Measurements from ENCODE around the gene ACBD4. TPM values are rescaled to one million over a fixed set of nuclear protein-coding genes. Genes with fewer than 3 reads are reported as not detected.

The ACBD4 gene
- total and polyA plus RNA-seq, 2 of the 13 experiments (the other 11 are each of a cell fraction or from before 2014, with no cell fraction given): 16.1 to 26.9 TPM

DNA sequence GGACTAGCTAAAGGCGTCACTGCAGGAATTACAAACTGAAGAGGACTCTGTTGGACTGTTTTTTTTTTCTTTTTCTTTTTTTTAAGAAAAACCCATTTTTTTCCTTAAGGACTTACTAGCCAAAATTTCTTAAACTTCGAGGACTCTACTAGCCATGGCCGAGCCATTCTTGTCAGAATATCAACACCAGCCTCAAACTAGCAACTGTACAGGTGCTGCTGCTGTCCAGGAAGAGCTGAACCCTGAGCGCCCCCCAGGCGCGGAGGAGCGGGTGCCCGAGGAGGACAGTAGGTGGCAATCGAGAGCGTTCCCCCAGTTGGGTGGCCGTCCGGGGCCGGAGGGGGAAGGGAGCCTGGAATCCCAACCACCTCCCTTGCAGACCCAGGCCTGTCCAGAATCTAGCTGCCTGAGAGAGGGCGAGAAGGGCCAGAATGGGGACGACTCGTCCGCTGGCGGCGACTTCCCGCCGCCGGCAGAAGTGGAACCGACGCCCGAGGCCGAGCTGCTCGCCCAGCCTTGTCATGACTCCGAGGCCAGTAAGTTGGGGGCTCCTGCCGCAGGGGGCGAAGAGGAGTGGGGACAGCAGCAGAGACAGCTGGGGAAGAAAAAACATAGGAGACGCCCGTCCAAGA is 13.7 kb downstream of the ACBD4 start (continued):
- TF ChIP-seq, protein P1, sequence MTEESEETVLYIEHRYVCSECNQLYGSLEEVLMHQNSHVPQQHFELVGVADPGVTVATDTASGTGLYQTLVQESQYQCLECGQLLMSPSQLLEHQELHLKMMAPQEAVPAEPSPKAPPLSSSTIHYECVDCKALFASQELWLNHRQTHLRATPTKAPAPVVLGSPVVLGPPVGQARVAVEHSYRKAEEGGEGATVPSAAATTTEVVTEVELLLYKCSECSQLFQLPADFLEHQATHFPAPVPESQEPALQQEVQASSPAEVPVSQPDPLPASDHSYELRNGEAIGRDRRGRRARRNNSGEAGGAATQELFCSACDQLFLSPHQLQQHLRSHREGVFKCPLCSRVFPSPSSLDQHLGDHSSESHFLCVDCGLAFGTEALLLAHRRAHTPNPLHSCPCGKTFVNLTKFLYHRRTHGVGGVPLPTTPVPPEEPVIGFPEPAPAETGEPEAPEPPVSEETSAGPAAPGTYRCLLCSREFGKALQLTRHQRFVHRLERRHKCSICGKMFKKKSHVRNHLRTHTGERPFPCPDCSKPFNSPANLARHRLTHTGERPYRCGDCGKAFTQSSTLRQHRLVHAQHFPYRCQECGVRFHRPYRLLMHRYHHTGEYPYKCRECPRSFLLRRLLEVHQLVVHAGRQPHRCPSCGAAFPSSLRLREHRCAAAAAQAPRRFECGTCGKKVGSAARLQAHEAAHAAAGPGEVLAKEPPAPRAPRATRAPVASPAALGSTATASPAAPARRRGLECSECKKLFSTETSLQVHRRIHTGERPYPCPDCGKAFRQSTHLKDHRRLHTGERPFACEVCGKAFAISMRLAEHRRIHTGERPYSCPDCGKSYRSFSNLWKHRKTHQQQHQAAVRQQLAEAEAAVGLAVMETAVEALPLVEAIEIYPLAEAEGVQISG (CRISPR knock-in tag; IDR thresholded peaks at IDR 0.05): 0 out of 2 replicates have a peak, but pooled peaks have one; percentile 37
- TF ChIP-seq PITX1 (CRISPR knock-in tag; IDR thresholded peaks at IDR 0.05) (no peak), ZNF264 (CRISPR knock-in tag; IDR thresholded peaks at IDR 0.05) (peak; percentile 74), KLF9 (CRISPR knock-in tag; IDR thresholded peaks at IDR 0.05; ENCODE audit: low read depth) (no peak), RNF2 (conservative IDR thresholded peaks at IDR 0.05; ENCODE audit: low read depth) (0 out of 2 replicates have a peak, but pooled peaks have one; percentile 54), EZH2 (conservative IDR thresholded peaks at IDR 0.05; ENCODE audit: low read depth, low read length) (no peak), FIP1L1 (IDR thresholded peaks at IDR 0.05; ENCODE audit: borderline replicate concordance, insufficient read depth, low read depth, low read length) (no peak), KDM5B (CRISPR knock-in tag; IDR thresholded peaks at IDR 0.05; ENCODE audit: borderline replicate concordance) (no peak), ZKSCAN5 (CRISPR knock-in tag; IDR thresholded peaks at IDR 0.05) (no peak), ZNF33A (CRISPR knock-in tag; IDR thresholded peaks at IDR 0.05; ENCODE audit: borderline replicate concordance) (no peak), SOX5 (CRISPR knock-in tag; IDR thresholded peaks at IDR 0.05; ENCODE audit: borderline replicate concordance) (peak; percentile 44; the same call in 1 of the 2 replicates), HNRNPK (IDR thresholded peaks at IDR 0.05; ENCODE audit: low read depth, low read length, poor library complexity, severe bottlenecking) (peak; percentile 39), ZNF124 (CRISPR knock-in tag; IDR thresholded peaks at IDR 0.05) (no peak; the same call in 1 of the 2 replicates), FOXA1 (IDR thresholded peaks at IDR 0.05) (no peak), FOXA1 (CRISPR knock-in tag; IDR thresholded peaks at IDR 0.05) (peak; percentile 50), CENPT (CRISPR knock-in tag; IDR thresholded peaks at IDR 0.05; ENCODE audit: low read depth) (no peak), RFXAP (CRISPR knock-in tag; IDR thresholded peaks at IDR 0.05; ENCODE audit: borderline replicate concordance) (peak; percentile 64; the same call in 1 of the 2 replicates), MAF1 (CRISPR knock-in tag; IDR thresholded peaks at IDR 0.05; ENCODE audit: borderline replicate concordance) (0 out of 2 replicates have a peak, but pooled peaks have one; percentile 55), DNMT3B (CRISPR knock-in tag; conservative IDR thresholded peaks at IDR 0.05) (no peak; the same call in 1 of the 2 replicates)
- TF ChIP-seq, protein P2, sequence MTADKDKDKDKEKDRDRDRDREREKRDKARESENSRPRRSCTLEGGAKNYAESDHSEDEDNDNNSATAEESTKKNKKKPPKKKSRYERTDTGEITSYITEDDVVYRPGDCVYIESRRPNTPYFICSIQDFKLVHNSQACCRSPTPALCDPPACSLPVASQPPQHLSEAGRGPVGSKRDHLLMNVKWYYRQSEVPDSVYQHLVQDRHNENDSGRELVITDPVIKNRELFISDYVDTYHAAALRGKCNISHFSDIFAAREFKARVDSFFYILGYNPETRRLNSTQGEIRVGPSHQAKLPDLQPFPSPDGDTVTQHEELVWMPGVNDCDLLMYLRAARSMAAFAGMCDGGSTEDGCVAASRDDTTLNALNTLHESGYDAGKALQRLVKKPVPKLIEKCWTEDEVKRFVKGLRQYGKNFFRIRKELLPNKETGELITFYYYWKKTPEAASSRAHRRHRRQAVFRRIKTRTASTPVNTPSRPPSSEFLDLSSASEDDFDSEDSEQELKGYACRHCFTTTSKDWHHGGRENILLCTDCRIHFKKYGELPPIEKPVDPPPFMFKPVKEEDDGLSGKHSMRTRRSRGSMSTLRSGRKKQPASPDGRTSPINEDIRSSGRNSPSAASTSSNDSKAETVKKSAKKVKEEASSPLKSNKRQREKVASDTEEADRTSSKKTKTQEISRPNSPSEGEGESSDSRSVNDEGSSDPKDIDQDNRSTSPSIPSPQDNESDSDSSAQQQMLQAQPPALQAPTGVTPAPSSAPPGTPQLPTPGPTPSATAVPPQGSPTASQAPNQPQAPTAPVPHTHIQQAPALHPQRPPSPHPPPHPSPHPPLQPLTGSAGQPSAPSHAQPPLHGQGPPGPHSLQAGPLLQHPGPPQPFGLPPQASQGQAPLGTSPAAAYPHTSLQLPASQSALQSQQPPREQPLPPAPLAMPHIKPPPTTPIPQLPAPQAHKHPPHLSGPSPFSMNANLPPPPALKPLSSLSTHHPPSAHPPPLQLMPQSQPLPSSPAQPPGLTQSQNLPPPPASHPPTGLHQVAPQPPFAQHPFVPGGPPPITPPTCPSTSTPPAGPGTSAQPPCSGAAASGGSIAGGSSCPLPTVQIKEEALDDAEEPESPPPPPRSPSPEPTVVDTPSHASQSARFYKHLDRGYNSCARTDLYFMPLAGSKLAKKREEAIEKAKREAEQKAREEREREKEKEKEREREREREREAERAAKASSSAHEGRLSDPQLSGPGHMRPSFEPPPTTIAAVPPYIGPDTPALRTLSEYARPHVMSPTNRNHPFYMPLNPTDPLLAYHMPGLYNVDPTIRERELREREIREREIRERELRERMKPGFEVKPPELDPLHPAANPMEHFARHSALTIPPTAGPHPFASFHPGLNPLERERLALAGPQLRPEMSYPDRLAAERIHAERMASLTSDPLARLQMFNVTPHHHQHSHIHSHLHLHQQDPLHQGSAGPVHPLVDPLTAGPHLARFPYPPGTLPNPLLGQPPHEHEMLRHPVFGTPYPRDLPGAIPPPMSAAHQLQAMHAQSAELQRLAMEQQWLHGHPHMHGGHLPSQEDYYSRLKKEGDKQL (CRISPR knock-in tag; IDR thresholded peaks at IDR 0.05; ENCODE audit: low read depth): no peak
- TF ChIP-seq, protein P3, sequence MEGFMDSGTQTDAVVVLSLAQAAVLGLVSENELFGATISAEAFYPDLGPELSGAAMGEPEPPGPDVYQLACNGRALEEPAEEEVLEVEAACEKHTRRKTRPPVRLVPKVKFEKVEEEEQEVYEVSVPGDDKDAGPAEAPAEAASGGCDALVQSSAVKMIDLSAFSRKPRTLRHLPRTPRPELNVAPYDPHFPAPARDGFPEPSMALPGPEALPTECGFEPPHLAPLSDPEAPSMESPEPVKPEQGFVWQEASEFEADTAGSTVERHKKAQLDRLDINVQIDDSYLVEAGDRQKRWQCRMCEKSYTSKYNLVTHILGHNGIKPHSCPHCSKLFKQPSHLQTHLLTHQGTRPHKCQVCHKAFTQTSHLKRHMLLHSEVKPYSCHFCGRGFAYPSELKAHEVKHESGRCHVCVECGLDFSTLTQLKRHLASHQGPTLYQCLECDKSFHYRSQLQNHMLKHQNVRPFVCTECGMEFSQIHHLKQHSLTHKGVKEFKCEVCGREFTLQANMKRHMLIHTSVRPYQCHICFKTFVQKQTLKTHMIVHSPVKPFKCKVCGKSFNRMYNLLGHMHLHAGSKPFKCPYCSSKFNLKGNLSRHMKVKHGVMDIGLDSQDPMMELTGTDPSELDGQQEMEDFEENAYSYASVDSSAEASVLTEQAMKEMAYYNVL (CRISPR knock-in tag; IDR thresholded peaks at IDR 0.05; ENCODE audit: borderline replicate concordance): no peak
